ENCODE measurements around the gene PBXIP1.

The PBXIP1 gene

DNA sequence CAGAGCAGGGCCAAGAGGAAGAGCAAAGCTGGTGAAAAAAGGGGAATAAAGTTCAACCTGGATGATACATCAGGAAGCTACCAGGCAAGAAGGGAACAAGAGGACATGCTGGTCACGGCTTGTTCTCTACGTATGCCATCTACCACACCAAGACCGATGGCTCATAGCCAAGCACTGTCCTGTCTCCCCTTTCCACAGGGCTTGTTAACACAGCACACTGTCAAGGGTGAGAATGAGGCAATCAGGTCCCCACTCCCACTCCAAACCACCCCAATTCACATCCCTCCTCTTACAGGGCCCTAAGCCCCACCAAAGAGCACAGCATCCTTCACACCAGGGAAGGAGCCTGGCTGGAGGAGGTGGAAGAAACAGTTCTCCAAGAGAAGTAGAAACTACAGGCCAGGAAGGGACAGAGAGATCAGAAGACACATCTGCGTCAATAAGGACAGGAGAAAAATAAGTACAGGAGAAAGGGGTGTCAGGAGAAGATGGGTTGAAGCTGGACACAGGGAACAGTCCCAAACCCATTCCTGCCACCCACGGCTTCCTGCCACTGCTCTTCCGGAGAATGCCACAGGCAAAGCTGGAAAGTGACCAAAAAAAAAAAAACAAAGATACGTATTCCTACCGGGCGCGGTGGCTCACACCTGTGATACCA is 15.6 kb upstream of the PBXIP1 start:
- DNase-seq = peak; percentile 29

DNA sequence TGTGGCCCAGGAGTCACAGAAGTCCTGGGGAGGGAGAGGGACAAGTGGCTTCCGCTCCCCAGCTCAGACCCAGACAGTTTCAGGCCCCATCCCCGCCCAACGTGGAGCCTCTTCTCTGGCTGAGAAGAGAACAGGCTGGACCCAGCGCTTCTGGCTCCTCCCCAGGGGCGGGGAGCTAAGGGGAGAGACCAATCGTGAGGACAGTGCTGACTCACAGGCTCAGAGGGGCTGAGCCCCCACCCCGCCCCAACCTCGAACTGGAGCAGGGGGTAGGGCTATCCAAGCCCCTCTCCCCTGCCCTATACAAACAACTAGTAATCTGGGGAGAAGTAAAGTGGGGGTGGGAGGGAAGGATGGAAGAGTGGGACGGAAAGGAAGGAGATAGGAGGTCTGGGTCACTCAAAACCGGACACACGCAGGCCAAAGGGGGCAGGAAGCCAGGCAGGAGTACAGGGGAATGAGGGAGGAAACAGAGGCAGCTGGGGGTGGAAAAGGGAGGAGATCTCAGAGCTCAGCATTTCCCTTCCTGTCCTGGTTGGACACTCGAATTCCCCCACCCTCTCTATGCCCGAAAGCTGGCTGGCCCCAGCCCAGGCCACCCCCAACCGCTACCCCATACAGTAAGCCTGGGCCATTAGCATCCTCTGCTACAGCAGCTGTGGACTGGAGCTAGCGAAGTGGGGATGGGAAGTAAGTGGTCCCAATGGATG is 14.9 kb upstream of the PBXIP1 start, which contains the start of gene SHC1:
Gene SHC1 (minus strand): TSS at position 117 of the 710 bp plus-strand sequence. CDS start 221 bp downstream, outside the sequence.
- DNase-seq = peak; percentile 70

DNA sequence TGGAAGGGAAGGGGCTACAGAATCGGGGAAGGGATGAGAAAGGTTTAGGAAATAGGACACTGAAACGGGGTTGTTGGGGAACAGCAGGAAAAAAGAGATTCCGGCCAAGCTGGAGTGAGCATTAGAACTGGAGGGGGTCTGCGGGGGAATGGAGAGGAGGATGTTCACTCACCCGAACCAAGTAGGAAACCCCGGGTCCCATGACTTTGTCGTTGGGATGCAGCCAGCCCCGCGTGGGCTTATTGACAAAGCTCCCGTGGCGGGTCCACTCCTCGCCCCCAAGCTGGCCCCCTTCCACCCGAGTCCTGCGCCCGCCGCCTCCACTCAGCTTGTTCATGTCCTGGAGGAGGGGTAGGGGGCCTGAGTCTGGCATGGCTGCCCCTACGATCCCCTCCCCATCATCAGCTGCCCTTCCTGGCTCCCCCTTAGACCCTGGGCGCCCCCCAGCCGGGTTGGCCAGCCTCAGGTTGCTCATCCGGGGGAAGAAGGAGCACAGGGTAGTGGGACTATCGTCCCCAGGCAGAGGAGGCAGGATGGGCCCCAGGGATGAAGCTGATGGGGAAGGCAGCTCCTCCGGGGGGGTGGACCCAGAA is 14.1 kb upstream of the PBXIP1 start:
- DNase-seq = no peak

DNA sequence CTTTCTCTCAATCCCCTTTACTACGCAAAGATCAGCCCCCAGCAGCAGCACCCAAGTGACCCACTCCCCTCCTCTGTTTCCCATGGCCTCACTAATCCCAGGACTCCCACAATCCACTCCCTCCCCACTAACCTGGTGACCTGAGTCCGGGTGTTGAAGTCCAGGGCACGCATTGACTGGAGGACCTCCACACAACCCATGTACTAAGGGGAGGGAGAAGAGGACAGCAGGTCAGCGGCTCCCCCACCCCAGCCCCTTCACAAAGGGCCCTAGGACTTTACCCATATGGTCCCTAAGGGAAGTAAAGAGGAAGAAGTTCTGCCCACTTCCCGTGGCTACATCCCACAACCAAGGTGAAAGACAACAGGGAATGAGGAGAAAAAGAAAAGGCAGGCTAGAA is 13.3 kb upstream of the PBXIP1 start:
- DNase-seq = no peak

DNA sequence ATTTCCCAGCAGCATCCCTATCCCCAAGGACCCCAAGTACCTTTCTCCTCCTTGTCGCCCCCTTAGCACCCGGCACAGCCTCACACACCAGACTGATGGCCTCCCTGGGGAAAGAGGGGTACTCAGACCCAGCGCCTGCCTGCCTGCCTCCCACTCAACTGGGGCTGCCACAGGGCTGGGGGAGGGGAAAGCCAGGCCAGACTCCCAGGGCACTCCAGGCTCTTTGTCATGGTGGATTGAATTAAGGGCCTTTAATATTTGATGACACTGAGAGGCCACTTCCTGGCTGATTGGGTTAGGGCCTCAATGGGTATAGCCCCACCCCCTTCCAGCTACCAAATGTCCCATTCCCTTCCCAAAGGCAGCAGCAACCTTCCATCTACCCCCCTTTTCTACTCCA is 12.8 kb upstream of the PBXIP1 start:
- no peak for DNase-seq

DNA sequence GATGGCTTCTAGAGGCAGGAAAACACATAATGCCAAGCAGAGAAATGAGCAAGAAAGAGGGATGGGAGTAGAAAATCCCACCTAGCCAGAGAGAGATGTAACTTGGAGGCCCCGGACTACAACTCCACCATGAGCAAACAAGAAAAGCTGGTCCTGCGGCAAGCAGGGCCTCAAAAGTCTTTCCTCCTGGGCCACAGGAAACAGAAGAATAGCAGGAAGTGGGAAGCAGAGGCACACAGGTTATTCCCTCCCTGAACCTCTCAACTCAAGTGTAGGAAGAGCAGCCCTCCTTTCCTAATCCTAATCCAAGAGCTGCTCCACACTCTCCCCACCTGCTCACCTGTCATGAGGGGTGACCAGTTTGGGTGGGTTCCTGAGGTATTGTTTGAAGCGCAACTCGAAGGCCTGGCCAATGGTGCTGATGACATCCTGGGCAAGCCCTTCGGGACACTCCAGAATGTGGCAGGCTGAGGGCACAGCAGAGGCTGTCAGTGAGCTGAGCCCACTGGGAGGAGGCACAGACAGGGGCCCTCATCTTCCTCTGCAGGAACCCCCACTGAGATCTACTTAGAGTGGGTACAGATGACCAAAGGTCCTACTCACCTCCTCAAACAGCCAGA is 11.5 kb upstream of the PBXIP1 start:
- DNase-seq = no peak

DNA sequence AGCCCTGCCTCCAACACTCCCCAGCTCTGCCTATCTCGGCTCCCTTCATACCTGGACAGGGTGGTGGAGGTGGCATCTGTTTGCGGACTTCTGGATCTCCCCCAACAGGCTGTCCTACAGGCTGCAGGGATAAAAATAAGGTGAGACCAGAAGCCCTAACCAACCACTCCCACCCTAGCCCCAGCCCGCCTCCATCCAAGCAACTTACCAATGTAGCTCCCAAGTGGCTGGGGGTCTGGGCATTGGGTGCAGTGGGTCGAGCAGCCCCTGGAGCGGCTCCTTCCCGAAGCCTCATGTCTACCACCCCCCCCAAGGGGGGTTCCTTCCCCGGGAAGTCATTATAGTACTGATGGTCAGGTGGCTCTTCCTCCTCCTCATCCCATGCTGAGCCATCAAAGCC is 10.2 kb upstream of the PBXIP1 start:
- no peak for DNase-seq

DNA sequence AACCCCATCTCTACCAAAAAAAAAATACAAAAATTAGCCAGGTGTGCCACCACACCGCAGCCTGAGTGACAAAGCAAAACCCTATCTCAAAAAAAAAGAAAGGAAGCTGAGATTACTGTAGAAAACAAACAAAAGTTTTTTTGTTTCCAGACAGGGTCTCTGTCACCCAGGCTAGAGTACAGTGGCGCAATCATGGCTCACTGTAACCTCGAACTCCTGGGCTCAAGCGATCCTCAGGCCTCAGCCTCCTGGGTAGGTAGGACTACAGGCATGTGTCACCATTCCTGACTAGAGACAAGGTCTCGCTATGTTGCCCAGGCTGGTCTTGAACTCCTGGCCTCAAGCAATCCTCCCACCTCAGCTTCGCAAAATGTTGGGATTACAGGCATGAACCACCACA is 8.5 kb upstream of the PBXIP1 start:
- DNase-seq = no peak

DNA sequence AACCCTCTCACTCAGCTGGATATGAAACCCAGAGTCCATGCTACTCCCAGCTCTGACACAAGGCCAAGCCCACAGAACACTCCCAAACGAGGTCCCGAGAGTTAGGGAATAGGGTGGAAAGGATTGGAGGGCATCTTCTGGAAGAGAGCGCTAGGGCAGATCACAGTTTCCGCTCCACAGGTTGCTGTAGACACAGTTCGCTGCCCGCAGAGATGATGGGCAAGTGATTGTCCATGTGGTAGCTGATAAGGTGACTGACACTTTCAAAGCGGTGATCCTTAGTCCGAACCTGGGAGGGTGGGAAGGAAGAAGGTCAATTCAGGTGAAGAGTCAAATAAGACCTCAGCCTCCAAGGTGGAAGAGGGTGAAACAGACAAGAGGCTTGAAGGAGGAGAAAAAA is 7.7 kb upstream of the PBXIP1 start:
- no peak for DNase-seq

DNA sequence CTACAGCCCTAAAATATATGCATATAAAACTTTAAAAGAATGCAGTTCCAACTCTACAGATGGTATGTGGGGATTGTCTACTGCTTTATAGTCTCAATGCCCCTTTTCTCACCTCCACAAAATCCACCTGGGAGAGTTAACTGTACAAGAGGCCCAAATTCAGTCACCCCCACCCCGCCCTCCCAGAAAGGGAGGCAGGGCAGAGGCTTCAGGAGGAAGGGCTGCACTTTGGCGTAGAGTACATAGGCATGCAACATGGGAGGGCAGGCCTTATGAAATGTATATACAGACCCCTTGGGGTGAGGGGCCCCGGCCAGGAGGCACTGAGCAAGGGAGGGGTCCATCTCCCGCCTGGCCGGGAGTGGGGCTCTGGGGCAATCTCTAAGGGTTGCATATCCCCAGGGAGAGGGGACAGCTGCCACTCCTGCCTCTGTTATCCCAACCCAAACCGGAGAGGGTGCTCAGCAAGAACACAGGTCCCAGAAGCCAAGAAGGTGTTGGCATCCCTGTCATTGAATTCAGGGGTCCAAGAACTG is 7.0 kb upstream of the PBXIP1 start:
- no peak for DNase-seq

DNA sequence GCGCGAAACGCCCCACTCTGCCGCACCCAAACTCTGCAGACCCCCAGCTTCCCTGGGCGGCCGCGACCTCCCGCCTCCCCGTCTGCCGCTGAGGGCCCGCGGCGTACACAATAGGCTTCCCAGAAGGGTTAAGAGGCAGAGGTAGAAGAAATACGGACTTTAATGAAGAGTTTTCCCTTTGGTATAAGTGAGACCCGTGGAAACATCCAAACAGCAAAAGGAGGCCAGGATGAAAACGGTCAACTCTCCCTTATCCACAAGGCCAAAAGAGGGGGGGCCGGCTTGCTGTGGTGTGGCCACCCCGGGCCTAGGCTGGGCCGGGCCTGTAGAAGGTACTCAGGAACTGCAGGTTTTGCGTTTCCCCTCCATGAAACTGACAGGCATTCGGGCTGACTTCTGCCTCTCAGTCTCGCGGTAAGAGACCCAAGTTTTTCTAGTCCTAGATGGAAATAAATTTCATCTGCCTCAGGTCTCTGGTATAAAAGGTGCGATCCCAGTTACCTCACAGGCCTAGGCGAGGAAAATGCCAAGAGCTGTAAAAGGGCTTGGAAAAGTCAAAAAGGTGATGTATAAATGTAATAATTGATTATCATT is 6.4 kb upstream of the PBXIP1 start:
- DNase-seq = no peak

DNA sequence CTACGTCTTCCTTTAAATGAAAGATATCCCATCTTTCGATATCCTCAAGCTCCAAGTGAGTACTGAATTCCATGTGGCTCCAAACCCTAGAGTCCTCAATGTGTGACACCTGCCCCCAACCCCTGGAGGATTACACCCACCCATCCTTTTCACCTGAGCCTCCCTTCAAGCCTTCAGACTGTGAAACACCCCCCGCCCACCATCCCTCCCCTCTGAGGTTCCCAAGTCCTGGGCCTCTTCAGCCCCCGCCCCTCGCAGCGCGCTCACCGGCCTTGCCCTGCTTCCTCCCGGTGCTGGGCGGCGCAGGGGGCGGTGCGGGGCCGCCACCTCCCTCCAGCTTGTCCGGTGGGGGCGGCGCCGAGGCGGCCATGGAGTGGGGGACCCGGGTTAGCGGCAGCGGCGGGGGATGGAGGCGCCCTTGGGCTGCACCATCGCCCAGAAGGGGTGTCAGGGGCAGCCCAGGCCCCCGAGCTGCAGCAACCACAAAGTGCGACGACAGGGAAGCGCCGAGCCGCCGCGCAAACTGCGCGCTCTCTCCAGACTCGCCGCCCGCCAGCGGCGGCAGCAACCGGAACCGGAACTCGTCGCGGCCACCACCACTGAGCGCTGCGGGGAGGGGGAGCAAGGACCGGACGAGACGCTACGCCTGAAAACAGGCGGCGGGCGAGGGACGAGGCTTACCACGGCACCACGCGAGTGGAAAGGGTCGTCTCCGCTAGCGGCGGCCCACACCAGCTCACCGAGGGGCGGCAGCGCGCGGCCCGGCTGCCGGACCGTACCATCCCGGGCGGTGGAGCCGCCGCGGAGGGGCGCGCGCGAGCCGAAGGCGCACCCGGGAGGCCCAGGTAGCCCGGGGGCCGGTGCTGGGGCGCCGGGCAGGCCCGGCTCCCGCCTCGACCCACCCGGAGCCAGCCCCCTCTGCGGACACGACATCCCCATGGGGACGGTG is 5.6 kb upstream of the PBXIP1 start, which contains the start of gene PYGO2:
Gene PYGO2 (minus strand): TSS at position 576 of the 949 bp plus-strand sequence. CDS start 206 bp downstream, at position 370.
- peak; percentile 71 for DNase-seq

DNA sequence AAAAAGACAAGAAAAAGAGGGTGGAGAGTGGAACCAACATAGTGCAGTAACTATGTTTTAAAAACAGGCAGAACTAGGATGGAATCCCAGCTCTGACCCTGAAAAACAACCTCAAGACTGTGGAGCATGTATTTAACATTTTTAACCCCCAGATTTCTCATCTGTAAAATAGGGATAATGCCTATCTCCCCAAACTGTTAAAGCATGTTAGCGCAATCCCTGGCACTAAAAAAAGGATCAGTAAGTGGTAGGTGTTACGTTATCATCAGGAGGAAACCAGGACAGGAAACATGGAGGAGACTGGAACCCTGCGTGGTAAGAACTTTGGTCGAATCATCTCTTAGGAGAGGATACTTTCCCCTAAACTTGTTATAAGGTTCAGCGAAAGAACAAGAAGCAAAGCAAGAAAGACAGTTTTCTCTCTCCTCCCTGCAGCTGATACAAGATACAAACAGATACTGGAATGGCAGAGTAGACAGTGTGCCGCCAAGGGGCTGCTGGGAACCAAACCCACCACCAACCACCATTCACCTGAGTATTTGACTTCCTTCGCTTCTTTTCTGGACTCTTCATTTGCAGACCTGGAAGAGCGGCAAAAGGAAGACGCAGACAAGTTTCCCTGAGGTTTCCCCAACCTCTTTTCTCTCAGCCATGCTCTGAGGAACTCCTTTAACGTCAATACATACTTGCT is 4.7 kb upstream of the PBXIP1 start:
- no peak for DNase-seq

DNA sequence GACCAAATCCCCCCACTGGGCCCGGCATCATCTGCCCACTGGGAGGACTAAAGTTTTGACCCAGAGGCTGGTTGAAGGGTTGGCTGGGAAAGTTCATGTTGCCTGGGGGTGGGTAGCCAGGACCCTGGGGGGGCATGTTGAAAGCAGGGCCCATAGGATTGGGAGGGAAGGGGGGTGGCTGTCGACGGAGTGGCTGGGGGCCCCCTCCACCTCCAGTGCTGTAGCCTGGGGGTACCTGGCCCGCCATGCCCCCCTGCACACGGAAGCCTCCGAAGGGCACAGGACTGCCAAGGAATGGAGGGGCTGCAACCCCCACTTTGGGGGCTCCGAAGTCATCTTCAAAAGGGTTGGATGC is 3.5 kb upstream of the PBXIP1 start:
- DNase-seq = no peak

DNA sequence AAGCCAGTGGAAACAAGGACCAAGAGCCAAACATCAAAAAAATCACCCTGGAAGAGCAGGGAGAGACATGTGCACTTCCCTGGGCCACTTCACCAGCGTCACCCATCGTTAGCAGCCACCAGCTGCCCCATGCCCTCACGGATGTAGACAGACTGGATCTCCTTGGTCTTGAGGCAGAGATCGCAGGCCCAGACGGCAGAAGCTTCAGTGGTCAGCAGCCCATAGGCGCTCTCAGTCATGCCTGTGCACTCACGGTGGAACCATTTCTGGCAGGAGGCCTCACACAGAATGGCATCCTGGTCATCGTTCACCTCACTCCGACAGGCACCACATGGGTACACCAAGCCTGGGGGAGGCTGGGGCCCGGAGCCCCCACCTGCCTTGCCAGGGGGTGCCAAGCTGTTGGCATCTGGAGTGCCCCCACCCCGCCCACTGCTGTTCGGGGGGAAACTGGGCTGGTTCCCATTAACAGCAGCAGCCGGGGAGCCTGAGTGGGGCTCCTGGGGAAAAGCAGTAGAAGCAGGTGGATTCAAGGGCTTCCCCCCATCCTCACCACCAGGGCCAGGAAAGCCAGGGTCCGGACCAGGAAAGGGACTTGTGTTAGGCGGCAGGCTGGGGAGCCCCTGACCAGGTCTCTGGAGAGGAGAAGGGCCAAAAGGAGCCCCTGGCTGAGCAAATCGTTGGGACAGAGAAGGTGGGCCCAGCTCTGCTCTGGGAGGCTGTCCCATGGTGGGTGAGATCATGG is 3.0 kb upstream of the PBXIP1 start:
- no peak for DNase-seq

DNA sequence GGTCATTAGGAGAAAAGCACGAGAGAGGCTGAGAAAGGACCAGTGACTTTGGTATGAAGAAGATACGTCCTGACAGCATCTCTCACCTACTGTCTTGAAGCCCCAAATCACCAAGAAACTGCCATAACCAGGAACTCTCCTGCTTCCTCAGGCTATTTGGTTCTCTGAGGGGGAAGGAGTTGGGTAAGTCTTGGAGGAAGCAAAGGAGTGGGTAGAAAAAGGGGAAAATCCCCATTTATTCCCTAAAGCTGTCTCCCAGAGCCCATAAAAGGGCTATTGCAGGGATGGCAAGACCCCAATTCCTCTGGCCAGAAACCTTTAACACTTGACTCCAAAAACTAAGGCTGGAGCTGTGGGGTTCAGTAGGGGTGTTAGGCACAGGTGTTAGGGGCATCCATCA is 2.1 kb upstream of the PBXIP1 start:
- peak; percentile 57 for DNase-seq

DNA sequence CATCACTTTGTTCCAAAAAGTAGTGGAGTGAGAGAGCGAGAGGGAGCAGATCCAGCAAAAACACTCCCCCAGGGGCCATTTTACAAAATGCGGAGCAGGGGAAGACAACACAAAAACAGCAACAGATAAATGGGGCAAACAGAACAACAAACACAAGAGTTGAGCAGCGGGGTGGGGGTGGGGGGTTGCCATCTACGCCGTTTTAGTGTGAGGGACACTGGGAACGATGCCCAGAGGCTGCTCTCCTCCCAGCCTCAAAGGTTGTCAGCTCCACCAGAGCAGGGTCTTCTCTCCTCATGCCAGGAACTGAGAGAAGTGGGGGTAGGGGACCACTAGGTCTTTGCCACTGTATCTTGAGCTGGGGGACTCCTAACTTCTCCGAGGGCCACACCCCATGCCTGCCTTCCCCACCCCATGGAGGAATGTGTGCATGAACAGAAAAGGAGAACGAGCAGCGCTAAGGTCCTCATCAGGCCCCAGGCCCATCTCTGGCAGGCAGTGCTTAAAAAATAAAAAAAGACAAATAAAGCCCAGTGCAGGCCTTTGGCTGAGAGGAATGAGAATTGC is 1.3 kb upstream of the PBXIP1 start:
- no peak for DNase-seq

DNA sequence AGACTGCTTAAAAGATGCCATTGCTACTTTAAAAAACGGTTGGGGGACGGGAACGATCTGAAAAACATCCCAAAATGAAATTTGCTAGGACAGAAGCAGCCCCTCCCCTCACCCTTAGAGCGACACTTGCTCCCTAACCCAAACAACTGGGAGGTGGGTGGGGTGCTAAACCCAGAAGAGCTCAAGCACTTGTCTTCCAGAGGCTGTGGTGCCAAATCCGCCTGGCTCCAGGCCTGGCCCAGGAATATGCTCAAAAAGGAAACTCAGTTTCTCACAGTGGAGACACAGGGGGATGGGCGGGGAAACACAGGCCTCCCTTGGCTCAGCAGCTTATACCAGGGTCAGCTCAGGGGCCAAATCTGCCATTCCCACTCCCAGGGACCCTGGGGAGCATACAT is 644 bp upstream of the PBXIP1 start:
- DNase-seq = no peak

DNA sequence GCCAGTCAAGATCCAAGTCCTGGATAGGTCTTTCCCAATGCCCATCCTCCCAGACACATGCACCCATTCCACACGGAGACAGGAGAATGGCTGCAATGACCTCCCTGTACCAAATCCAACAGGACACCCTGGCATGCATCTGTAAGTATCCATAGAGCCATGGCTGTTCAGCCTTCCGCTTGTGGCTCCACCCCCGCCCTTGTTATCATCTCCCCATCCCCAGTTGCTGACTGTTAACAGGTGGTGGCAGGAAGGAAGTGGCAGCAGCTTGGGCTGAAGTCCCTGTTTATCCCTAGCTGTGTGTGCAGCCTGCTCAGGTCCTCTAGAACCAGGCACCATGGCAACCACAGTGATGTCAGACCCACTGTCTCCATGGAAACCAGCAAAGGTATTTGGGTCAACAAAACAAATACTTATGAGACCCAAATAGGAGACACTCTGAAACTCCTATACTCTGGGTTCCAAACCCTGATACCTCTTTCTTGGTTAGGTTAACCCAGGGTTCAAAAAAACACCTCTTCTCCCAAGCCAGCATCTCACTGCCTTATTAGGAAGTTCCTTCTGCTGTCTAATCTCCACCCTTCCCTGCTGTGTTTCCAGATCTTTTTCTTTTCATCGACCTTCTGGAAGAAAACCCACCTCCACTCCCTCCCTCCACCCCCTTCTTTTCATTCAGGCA is 721 bp downstream of the PBXIP1 start:
- no peak for DNase-seq

DNA sequence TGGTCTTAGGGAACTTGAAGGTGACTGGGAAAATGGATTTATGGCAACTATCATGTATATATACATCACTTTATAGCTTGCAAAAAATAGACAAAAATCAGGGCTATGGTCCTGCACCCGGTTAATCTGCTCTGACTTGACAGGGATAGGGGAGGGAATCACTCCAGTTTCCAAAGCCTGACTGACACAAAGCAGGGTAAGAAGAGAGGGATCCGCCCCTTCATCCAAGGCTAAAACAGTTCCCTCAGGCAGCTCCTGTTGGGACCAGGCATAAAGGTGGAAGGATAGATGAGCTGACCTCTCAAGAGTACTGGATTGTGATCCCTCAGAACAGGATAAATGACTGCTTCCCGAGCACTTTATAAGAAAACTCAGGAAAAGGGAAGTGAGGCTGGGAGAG is 1.4 kb downstream of the PBXIP1 start:
- no peak for DNase-seq
